Activated CD4-positive, alpha-beta T cell treated with anti-CD3 and anti-CD28 coated beads for 24 hours (primary cell): ENCODE measurements around the gene PRR3.
"Not testable (repeated sequence)": the region's sequence is repeated elsewhere in the genome, so short reads cannot be mapped to it uniquely, and the experiment has no call there.

Source experiments
- DNase-seq, 2 donors: peaks; one replicate each; pipeline ENCODE4 v3.0.0-alpha.2; 2020; ENCODE audit warnings: low read depth in 2 of 2

PRR3 gene

GRCh38 chr6:30556906-30557682 is at the start of gene PRR3:
Gene PRR3, plus strand, starts transcription at chr6:30557295. Its CDS starts 50 bp downstream, at chr6:30557345.
- peak; percentile 78 to 82 for DNase-seq

GRCh38 chr6:30507849-30508827 is 49.0 kb upstream of the PRR3 start:
- no peak for DNase-seq

GRCh38 chr6:30508890-30509736 is 48.0 kb upstream of the PRR3 start:
- DNase-seq: no peak

- DNase-seq: no peak
Observed at GRCh38 chr6:30510419-30511168, 46.5 kb upstream of the PRR3 start.

- no peak for DNase-seq
Observed at GRCh38 chr6:30511169-30511546, 45.9 kb upstream of the PRR3 start.

- no peak for DNase-seq
Observed at GRCh38 chr6:30513451-30513850, 43.6 kb upstream of the PRR3 start.

- DNase-seq: no peak
Observed at GRCh38 chr6:30515106-30515505, 42.0 kb upstream of the PRR3 start.

- peak; percentile 80 to 83 for DNase-seq
Observed at GRCh38 chr6:30515944-30516753, 40.9 kb upstream of the PRR3 start.

GRCh38 chr6:30516754-30517076 is 40.4 kb upstream of the PRR3 start:
- DNase-seq: not testable (repeated sequence)

- not testable (repeated sequence) for DNase-seq
Observed at GRCh38 chr6:30517767-30518504, 39.2 kb upstream of the PRR3 start.

- not testable (repeated sequence) for DNase-seq
Observed at GRCh38 chr6:30518505-30519145, 38.5 kb upstream of the PRR3 start.

GRCh38 chr6:30520522-30520921 is 36.6 kb upstream of the PRR3 start:
- no peak for DNase-seq

- not testable (repeated sequence) for DNase-seq
Observed at GRCh38 chr6:30521082-30521481, 36.0 kb upstream of the PRR3 start.

- DNase-seq: not testable (repeated sequence)
Observed at GRCh38 chr6:30521952-30522351, 35.1 kb upstream of the PRR3 start.

GRCh38 chr6:30526444-30526843 is 30.7 kb upstream of the PRR3 start:
- DNase-seq: not testable (repeated sequence)

GRCh38 chr6:30529349-30529875 is 27.7 kb upstream of the PRR3 start:
- peak in 1 of 2 donors; percentile 37 for DNase-seq

- no peak for DNase-seq
Observed at GRCh38 chr6:30530014-30530413, 27.1 kb upstream of the PRR3 start.

GRCh38 chr6:30533460-30534294 is 23.4 kb upstream of the PRR3 start:
- no peak for DNase-seq
